GM19035 (cell line): ENCODE measurements around the gene CHRNB1.

Experiments
- ATAC-seq: cut with Tn5 transposase; IDR thresholded peaks from one replicate; pipeline ENCODE4 v1.9.1; 2021; ENCODE audit not compliant: unreplicated experiment

Gene CHRNB1

DNA sequence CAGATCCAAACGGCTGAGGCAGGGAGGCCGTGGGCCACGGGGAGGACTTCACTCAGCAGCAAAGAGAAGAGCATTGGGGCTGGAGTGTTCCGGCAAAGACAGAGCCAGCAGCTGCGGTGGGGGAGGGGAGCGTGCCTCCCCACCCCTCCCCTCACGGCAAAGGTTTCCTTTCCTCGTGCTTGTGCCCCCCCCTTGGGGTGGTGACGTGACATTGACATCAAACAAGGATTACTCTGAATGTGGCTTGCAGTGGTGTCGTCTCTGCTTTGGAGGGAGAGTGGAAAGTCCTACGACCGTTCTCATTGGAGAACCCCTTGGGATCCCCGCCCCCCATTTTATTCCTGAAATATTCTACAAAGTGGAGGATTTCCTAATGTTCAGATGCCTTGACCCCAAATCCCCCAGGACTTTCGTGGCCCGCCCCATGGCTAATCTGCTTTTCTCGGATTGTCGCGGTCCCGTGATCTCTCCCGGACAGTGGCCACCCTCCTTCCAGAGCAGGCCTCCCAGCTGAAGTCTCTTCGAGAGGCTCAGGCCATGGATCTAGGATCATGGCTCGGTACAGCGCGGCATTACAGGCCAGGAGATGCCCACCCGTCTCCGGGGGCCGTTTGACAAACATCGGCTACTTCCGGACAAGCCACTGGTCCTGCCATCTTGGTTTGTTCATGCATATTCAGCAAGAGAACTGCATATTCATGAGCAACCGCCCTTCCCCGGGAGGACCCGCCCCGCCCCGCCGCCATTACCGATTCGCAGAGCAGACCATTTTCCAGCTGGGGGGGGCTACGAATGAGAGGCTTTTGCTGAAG lies 38.6 kb downstream of the CHRNB1 start:
- peak; percentile 40 for ATAC-seq

GRCh38 chr17:7484067-7484918 lies 39.4 kb downstream of the CHRNB1 start, which contains the start of gene POLR2A:
POLR2A (plus strand) TSS chr17:7484366.
- ATAC-seq: peak; percentile 62

GRCh38 chr17:7484919-7485377 lies 40.1 kb downstream of the CHRNB1 start:
- no peak for ATAC-seq

GRCh38 chr17:7486181-7486580 lies 41.3 kb downstream of the CHRNB1 start:
- no peak for ATAC-seq

DNA sequence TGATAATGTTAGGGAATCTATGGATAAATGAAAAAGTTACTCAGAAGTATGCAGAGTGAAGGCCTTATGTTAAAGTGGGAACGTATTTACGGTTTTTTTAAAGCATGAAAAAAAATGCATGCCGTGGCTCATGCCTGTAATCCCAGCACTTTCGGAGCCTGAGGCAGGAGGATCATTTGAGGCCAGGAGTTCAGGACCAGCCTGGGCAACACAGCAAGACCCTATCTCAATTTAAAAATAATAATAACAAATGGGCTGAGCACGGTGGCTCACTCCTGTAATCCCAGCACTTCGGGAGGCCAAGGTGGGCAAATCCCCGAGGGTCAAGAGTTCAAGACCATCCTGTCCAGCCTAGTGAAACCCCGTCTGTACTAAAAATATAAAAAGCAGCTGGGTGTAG lies 45.3 kb downstream of the CHRNB1 start:
- ATAC-seq: no peak

GRCh38 chr17:7491583-7491982 lies 46.7 kb downstream of the CHRNB1 start:
- ATAC-seq: no peak

- no peak for ATAC-seq
Observed at GRCh38 chr17:7493941-7494340, 49.1 kb downstream of the CHRNB1 start.

- ATAC-seq: no peak
Observed at GRCh38 chr17:7495906-7496434, 51.1 kb downstream of the CHRNB1 start.

DNA sequence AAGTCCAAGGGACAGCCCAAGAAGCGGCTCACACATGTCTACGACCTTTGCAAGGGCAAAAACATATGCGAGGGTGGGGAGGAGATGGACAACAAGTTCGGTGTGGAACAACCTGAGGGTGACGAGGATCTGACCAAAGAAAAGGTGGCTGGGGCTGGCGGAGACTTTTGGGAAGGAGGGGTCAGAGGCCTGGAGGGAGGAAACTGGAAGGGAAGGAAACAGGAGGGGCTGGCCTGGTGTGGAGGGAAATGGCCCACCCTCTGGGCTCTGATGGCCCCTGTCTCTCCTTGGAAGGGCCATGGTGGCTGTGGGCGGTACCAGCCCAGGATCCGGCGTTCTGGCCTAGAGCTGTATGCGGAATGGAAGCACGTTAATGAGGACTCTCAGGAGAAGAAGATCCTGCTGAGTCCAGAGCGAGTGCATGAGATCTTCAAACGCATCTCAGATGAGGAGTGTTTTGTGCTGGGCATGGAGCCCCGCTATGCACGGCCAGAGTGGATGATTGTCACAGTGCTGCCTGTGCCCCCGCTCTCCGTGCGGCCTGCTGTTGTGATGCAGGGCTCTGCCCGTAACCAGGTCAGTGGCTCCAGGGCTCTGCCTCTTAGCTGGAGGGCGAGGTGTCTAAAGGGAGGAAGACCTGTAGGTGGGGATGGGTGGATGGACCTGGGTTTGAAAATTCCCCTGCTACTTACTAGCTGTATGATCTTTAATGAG lies 51.8 kb downstream of the CHRNB1 start:
- ATAC-seq: no peak

GRCh38 chr17:7497228-7497627 lies 52.4 kb downstream of the CHRNB1 start:
- ATAC-seq: no peak

DNA sequence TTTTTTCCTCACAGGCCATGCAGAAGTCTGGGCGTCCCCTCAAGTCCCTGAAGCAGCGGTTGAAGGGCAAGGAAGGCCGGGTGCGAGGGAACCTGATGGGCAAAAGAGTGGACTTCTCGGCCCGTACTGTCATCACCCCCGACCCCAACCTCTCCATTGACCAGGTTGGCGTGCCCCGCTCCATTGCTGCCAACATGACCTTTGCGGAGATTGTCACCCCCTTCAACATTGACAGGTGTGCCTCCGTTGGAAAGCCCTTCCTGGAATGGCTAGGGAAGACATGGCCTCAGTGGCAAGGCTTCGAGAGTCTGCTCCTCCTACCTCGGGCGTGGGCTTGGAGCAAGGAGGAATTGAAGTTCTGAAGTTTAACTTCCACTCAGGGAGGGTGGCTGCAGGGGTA lies 52.8 kb downstream of the CHRNB1 start:
- ATAC-seq: no peak

- ATAC-seq: no peak
Observed at GRCh38 chr17:7499161-7499560, 54.3 kb downstream of the CHRNB1 start.

DNA sequence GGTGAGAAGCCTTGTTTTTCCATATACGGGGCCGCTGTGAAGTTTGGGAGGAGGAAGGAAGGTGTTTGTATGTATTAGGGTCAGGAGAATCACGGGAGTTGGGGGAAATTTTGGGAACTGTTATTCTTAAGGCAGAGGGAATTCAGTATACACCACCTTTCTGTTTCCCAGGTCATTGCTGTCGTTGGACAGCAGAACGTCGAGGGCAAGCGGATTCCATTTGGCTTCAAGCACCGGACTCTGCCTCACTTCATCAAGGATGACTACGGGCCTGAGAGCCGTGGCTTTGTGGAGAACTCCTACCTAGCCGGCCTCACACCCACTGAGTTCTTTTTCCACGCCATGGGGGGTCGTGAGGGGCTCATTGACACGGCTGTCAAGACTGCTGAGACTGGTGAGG lies 56.9 kb downstream of the CHRNB1 start:
- no peak for ATAC-seq

GRCh38 chr17:7502171-7502847 lies 57.4 kb downstream of the CHRNB1 start:
- no peak for ATAC-seq

DNA sequence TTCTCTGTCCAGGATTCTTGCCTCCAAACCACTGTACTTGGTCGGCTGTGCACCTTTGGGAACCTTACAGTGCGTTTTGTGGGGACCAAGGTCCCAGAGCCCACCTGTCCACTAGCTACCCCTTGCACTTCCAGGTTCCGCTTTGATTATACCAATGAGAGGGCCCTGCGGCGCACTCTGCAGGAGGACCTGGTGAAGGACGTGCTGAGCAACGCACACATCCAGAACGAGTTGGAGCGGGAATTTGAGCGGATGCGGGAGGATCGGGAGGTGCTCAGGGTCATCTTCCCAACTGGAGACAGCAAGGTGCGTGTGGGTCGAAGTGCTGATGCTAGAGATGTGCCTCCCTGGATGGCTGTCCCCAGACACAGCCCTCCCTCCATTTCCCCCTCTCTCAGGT lies 58.1 kb downstream of the CHRNB1 start:
- ATAC-seq: no peak

DNA sequence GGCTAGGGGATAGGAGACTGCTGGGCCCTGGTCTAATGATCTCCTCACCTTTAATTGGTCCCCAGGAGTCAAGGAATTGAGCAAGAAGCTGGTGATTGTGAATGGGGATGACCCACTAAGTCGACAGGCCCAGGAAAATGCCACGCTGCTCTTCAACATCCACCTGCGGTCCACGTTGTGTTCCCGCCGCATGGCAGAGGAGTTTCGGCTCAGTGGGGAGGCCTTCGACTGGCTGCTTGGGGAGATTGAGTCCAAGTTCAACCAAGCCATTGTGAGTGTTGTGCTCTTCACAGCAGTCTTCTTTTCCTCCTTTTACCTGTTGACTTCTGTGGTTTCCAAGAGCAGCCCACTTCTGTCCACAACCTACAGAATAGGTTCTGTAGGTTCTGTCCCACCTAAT lies 58.7 kb downstream of the CHRNB1 start:
- no peak for ATAC-seq
